Liver (tissue), 9 donors: ENCODE data around the gene KCNN3. TPM values are rescaled to one million over a fixed set of nuclear protein-coding genes. Genes with fewer than 3 reads are reported as not detected.

ENCODE experiments used
- DNase-seq: peaks from one replicate; pipeline ENCODE4 v3.0.0-alpha.2; 2017; ENCODE audit warnings: low spot score
- H3K27ac ChIP-seq, 2 donors: one replicate each; pipeline ENCODE4 v1.7.0; 2013; ENCODE audit warnings: inconsistent platforms in 2 of 2, low read length in 2 of 2, control low read depth in 1 of 2, low read depth in 1 of 2, mild to moderate bottlenecking in 1 of 2
- H3K27me3 ChIP-seq, 4 donors: one replicate each; pipeline versions ENCODE4 v1.6.1 to v1.7.0; 2013; ENCODE audit warnings: low read length in 3 of 4, inconsistent platforms in 1 of 4, mild to moderate bottlenecking in 1 of 4, moderate library complexity in 1 of 4; ENCODE audit not compliant: control insufficient read depth in 4 of 4, insufficient read depth in 4 of 4
- H3K36me3 ChIP-seq, 4 donors: one replicate each; pipeline versions ENCODE4 v1.6.1 to v1.7.0; 2013; ENCODE audit warnings: low read length in 3 of 4, mild to moderate bottlenecking in 3 of 4, low read depth in 1 of 4, moderate library complexity in 1 of 4; ENCODE audit not compliant: control insufficient read depth in 4 of 4, insufficient read depth in 3 of 4
- H3K4me1 ChIP-seq, 4 donors: one replicate each; pipeline versions ENCODE4 v1.6.1 to v1.7.0; 2013; ENCODE audit warnings: low read length in 3 of 4, mild to moderate bottlenecking in 3 of 4, moderate library complexity in 1 of 4; ENCODE audit not compliant: control insufficient read depth in 4 of 4, insufficient read depth in 4 of 4
- H3K4me3 ChIP-seq, 3 donors: one replicate each; pipeline versions ENCODE4 v1.6.1 to v1.7.0; 2013; ENCODE audit warnings: low read length in 3 of 3, control low read depth in 1 of 3, low read depth in 1 of 3, mild to moderate bottlenecking in 1 of 3
- H3K9ac ChIP-seq, 2 donors: one replicate each; pipeline ENCODE4 v1.7.0; 2013; ENCODE audit warnings: low read length in 2 of 2, mild to moderate bottlenecking in 2 of 2, moderate library complexity in 2 of 2, control low read depth in 1 of 2, low read depth in 1 of 2
- H3K9me3 ChIP-seq, 4 donors: one replicate each; pipeline versions ENCODE4 v1.6.1 to v1.7.0; 2013; ENCODE audit warnings: low read length in 3 of 4; ENCODE audit not compliant: control insufficient read depth in 4 of 4
- EGR1 ChIP-seq, 2 donors: IDR thresholded peaks; 2 replicates each; pipeline ENCODE4 v1.6.1; 2016 to 2018; ENCODE audit warnings: antibody characterized with exemption in 2 of 2, low read depth in 2 of 2
- FOXA1 ChIP-seq: IDR thresholded peaks from 2 replicates; pipeline ENCODE4 v1.6.1; 2016; ENCODE audit warnings: antibody characterized with exemption
- FOXA2 ChIP-seq: IDR thresholded peaks from 2 replicates; pipeline ENCODE4 v1.6.1; 2016; ENCODE audit warnings: antibody characterized with exemption
- GABPA ChIP-seq, 2 donors: IDR thresholded peaks in 1 of 2; conservative IDR thresholded peaks in 1 of 2; 2 replicates each; pipeline ENCODE4 v1.6.1; 2016; ENCODE audit warnings: antibody characterized with exemption in 2 of 2, mild to moderate bottlenecking in 1 of 2, moderate library complexity in 1 of 2
- HNF4G ChIP-seq: IDR thresholded peaks from 2 replicates; pipeline ENCODE4 v1.6.1; 2016; ENCODE audit warnings: antibody characterized with exemption
- JUND ChIP-seq, 2 donors: IDR thresholded peaks; 2 replicates each; pipeline ENCODE4 v1.6.1; 2016; ENCODE audit warnings: antibody characterized with exemption in 2 of 2
- NR2F2 ChIP-seq: IDR thresholded peaks from 2 replicates; pipeline ENCODE4 v1.6.1; 2016; ENCODE audit warnings: antibody characterized with exemption
- RAD21 ChIP-seq, 2 donors: IDR thresholded peaks; 2 replicates each; pipeline ENCODE4 v1.6.1; 2016; ENCODE audit warnings: antibody characterized with exemption in 2 of 2, mild to moderate bottlenecking in 2 of 2
- YY1 ChIP-seq: IDR thresholded peaks from 2 replicates; pipeline ENCODE4 v1.6.1; 2016; ENCODE audit warnings: antibody characterized with exemption, mild to moderate bottlenecking
- WGBS: extraction: QIAGEN DNeasy Blood & Tissue Kit; methylation state at CpG from one replicate; pipeline ENCODE4 v1.1.7; 2013; 5-methylcytosine and 5-hydroxymethylcytosine counted together
- polyA plus RNA-seq, 2 donors: library from polyadenylated mRNA; stranded (reverse) in 1 of 2; unstranded in 1 of 2; fragments of 200-250 nt in 1 of 2; fragments of >200 nt in 1 of 2; fragmentation: Nextera tagmentation in 1 of 2; extraction: Ambion mirVana in 1 of 2; gene quantifications; one replicate each; pipeline versions ENCODE4 v1.2.1 to v1.2.3, GENCODE V29; 2013 to 2015
- total RNA-seq, 2 donors: library from RNA; depleted of rRNA; stranded (reverse); fragments of >200 nt; gene quantifications; one replicate each; pipeline ENCODE4 v1.2.3, GENCODE V29; 2014
- TF ChIP-seq, protein P1 (sequence below): IDR thresholded peaks from 2 replicates; pipeline ENCODE4 v1.6.1; 2016; ENCODE audit warnings: antibody characterized with exemption
- TF ChIP-seq, protein P2 (sequence below): IDR thresholded peaks from 2 replicates; pipeline ENCODE4 v1.6.1; 2016; ENCODE audit warnings: antibody characterized with exemption, mild to moderate bottlenecking
- TF ChIP-seq, protein P3 (sequence below): IDR thresholded peaks from 2 replicates; pipeline ENCODE4 v1.6.1; 2016; ENCODE audit warnings: antibody characterized with exemption
- TF ChIP-seq, protein P4 (sequence below): fragments of 150-350 bp; IDR thresholded peaks from 2 replicates; pipeline ENCODE4 v1.5.1; 2017; ENCODE audit warnings: improper control_type of control experiment, low read depth, low read length; ENCODE audit not compliant: missing input control
- TF ChIP-seq, protein P5 (sequence below): IDR thresholded peaks from 2 replicates; pipeline ENCODE4 v1.6.1; 2016; ENCODE audit warnings: antibody characterized with exemption
- donor health status: healthy.
- donor health status: healthy.
- donor health status: healthy.
- donor health status: healthy.
- donor health status: healthy.

Gene KCNN3
- total and polyA plus RNA-seq, 4 donors, result 0.09 to 0.68 (median 0.15) TPM

DNA sequence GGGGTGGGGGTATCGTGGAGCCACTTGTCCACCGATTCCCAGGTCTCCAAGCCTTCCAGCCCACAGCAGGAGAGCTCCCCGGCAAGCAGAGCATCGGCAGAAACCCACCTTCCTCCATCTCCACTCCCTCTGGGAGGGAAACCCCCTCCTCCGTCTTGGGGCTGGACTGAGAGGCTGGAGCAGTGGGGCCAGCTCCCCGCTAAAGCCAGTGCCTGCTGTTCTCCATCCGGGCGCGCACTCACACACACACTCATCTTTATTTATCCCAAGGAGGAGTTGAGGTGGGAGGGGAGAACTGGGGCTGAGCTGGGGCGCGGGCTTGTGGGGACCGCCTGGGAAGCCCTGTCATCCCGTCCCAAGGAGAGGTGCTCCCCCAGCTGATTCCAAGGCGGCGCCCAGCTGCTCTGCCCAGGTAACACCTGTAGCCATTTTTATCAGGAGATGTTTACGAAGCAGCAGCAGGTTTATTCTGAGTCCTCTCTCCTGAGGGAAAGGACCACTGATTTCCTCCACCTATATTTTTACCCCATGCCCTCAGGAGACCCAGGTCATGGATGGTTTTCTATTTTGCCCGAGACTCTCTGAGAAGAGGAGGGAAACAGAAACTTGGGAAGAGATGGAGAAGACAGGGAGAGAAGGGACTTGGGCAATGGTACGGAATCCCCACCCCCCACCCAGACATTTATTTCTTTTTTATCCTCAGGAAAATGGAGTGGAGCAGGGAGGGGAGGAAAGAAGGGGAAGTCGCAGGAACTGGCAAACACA is 2.1 kb downstream of the KCNN3 start:
- H3K9ac ChIP-seq, result no peak overlapping the region
- H3K36me3 ChIP-seq, result no peaks in the 10 kb centered on the region
- no peak overlapping the region for H3K27ac ChIP-seq
- no peak overlapping the region for H3K4me3 ChIP-seq
- no peaks in the 10 kb centered on the region for H3K9me3 ChIP-seq
- whole genome bisulfite sequencing, result 61% methylated on average over 19 of the region's 19 CpGs
- TF ChIP-seq FOXA1 (no peak), RAD21 (IDR thresholded peaks at IDR 0.05) (no peak), HNF4G (no peak), JUND (IDR thresholded peaks at IDR 0.05) (no peak), EGR1 (IDR thresholded peaks at IDR 0.05; ENCODE audit: low read depth in 2 of 2) (no peak), FOXA2 (no peak), NR2F2 (no peak), GABPA (IDR thresholded peaks at IDR 0.05 in 1 of 2, conservative IDR thresholded peaks at IDR 0.05 in 1 of 2) (no peak)
- TF ChIP-seq, protein P1, sequence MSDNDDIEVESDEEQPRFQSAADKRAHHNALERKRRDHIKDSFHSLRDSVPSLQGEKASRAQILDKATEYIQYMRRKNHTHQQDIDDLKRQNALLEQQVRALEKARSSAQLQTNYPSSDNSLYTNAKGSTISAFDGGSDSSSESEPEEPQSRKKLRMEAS, result no peak
- TF ChIP-seq, protein P2, sequence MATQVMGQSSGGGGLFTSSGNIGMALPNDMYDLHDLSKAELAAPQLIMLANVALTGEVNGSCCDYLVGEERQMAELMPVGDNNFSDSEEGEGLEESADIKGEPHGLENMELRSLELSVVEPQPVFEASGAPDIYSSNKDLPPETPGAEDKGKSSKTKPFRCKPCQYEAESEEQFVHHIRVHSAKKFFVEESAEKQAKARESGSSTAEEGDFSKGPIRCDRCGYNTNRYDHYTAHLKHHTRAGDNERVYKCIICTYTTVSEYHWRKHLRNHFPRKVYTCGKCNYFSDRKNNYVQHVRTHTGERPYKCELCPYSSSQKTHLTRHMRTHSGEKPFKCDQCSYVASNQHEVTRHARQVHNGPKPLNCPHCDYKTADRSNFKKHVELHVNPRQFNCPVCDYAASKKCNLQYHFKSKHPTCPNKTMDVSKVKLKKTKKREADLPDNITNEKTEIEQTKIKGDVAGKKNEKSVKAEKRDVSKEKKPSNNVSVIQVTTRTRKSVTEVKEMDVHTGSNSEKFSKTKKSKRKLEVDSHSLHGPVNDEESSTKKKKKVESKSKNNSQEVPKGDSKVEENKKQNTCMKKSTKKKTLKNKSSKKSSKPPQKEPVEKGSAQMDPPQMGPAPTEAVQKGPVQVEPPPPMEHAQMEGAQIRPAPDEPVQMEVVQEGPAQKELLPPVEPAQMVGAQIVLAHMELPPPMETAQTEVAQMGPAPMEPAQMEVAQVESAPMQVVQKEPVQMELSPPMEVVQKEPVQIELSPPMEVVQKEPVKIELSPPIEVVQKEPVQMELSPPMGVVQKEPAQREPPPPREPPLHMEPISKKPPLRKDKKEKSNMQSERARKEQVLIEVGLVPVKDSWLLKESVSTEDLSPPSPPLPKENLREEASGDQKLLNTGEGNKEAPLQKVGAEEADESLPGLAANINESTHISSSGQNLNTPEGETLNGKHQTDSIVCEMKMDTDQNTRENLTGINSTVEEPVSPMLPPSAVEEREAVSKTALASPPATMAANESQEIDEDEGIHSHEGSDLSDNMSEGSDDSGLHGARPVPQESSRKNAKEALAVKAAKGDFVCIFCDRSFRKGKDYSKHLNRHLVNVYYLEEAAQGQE, result no peak
- TF ChIP-seq, protein P3, sequence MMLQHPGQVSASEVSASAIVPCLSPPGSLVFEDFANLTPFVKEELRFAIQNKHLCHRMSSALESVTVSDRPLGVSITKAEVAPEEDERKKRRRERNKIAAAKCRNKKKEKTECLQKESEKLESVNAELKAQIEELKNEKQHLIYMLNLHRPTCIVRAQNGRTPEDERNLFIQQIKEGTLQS, result no peak
- peaks cover 0 to 5% (median 2%) of the 10 kb centered on the region in 4 donors for H3K27me3 ChIP-seq
- no peak for DNase-seq
- H3K4me1 ChIP-seq, result peaks cover 0 to 2% (median 0%) of the 10 kb centered on the region in 4 donors

DNA sequence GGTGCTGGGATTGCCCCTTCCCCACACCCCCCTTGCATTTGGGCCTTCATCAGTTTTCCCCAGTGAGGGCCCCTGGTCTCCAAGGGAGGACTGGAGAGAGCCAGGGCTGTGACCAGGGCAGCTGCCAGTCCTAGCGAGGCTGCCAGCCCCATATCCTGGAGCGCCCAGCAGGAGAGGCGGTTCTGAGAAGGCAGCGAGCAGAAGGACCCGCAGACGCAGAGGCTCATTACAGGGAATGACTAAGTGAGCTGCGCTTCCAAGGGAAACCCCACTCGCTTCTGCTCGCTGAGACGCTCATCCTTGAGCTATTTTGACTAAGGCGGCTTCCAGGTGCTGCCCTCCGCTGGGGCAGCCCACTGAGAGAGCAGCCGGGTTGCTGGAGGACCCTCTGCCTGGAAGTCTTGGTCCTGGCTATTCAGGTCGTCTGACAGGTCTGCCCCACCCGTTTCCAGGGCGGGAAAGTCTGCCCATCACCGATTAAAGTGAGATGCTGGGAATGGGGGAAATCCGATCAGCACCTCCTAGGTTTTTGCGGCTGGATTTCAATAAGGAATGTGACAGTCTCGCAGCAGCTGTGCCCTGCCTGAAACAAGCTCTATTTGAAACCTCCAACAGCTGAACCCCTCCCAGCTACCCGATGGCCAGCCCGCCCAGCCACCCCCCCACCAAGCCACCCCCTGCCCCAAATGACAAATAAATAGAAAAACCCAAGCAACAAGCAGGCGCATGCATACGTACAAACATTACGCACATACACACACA is 2.8 kb downstream of the KCNN3 start:
- peaks cover 0 to 2% (median 0%) of the 10 kb centered on the region in 4 donors for H3K4me1 ChIP-seq
- WGBS, result 61% methylated on average over 25 of the region's 25 CpGs
- no peak overlapping the region for H3K9ac ChIP-seq
- H3K9me3 ChIP-seq, result no peaks in the 10 kb centered on the region
- no peak overlapping the region for H3K27ac ChIP-seq
- no peak overlapping the region for H3K4me3 ChIP-seq
- no peaks in the 10 kb centered on the region for H3K36me3 ChIP-seq
- no peak for DNase-seq
- H3K27me3 ChIP-seq, result peaks cover 0 to 5% (median 2%) of the 10 kb centered on the region in 4 donors
- TF ChIP-seq NR2F2 (no peak), JUND (IDR thresholded peaks at IDR 0.05) (no peak), YY1 (no peak), EGR1 (IDR thresholded peaks at IDR 0.05; ENCODE audit: low read depth in 2 of 2) (no peak), GABPA (IDR thresholded peaks at IDR 0.05 in 1 of 2, conservative IDR thresholded peaks at IDR 0.05 in 1 of 2) (no peak)
- TF ChIP-seq, protein P1, result no peak
- TF ChIP-seq, protein P3, result no peak
- TF ChIP-seq, protein P4, sequence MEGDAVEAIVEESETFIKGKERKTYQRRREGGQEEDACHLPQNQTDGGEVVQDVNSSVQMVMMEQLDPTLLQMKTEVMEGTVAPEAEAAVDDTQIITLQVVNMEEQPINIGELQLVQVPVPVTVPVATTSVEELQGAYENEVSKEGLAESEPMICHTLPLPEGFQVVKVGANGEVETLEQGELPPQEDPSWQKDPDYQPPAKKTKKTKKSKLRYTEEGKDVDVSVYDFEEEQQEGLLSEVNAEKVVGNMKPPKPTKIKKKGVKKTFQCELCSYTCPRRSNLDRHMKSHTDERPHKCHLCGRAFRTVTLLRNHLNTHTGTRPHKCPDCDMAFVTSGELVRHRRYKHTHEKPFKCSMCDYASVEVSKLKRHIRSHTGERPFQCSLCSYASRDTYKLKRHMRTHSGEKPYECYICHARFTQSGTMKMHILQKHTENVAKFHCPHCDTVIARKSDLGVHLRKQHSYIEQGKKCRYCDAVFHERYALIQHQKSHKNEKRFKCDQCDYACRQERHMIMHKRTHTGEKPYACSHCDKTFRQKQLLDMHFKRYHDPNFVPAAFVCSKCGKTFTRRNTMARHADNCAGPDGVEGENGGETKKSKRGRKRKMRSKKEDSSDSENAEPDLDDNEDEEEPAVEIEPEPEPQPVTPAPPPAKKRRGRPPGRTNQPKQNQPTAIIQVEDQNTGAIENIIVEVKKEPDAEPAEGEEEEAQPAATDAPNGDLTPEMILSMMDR, result no peak
- TF ChIP-seq, protein P5, sequence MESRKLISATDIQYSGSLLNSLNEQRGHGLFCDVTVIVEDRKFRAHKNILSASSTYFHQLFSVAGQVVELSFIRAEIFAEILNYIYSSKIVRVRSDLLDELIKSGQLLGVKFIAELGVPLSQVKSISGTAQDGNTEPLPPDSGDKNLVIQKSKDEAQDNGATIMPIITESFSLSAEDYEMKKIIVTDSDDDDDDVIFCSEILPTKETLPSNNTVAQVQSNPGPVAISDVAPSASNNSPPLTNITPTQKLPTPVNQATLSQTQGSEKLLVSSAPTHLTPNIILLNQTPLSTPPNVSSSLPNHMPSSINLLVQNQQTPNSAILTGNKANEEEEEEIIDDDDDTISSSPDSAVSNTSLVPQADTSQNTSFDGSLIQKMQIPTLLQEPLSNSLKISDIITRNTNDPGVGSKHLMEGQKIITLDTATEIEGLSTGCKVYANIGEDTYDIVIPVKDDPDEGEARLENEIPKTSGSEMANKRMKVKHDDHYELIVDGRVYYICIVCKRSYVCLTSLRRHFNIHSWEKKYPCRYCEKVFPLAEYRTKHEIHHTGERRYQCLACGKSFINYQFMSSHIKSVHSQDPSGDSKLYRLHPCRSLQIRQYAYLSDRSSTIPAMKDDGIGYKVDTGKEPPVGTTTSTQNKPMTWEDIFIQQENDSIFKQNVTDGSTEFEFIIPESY, result no peak
